Peyer's patch (tissue), 4 donors: ENCODE data around the gene SPACDR.

ENCODE experiments used
- POLR2A ChIP-seq, 2 donors: fragments of 450-650 bp; IDR thresholded peaks; one replicate each; pipeline ENCODE4 v1.5.1; 2017; ENCODE audit warnings: antibody characterized with exemption in 2 of 2, mild to moderate bottlenecking in 2 of 2, moderate library complexity in 2 of 2
- TF ChIP-seq, protein P1 (sequence below), 6 experiments: fragments of 450-650 bp in 4 of 6; fragments of 200-600 bp in 2 of 6; sonication (generic) in 1 of 6; IDR thresholded peaks; one replicate each; pipeline ENCODE4 v1.5.1; 2017 to 2019; ENCODE audit warnings: antibody characterized with exemption in 6 of 6, mild to moderate bottlenecking in 3 of 6, moderate library complexity in 1 of 6

- TF ChIP-seq POLR2A (IDR thresholded peaks at IDR 0.05): no peak
- TF ChIP-seq, protein P1, sequence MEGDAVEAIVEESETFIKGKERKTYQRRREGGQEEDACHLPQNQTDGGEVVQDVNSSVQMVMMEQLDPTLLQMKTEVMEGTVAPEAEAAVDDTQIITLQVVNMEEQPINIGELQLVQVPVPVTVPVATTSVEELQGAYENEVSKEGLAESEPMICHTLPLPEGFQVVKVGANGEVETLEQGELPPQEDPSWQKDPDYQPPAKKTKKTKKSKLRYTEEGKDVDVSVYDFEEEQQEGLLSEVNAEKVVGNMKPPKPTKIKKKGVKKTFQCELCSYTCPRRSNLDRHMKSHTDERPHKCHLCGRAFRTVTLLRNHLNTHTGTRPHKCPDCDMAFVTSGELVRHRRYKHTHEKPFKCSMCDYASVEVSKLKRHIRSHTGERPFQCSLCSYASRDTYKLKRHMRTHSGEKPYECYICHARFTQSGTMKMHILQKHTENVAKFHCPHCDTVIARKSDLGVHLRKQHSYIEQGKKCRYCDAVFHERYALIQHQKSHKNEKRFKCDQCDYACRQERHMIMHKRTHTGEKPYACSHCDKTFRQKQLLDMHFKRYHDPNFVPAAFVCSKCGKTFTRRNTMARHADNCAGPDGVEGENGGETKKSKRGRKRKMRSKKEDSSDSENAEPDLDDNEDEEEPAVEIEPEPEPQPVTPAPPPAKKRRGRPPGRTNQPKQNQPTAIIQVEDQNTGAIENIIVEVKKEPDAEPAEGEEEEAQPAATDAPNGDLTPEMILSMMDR (IDR thresholded peaks at IDR 0.05): no peak
These were observed 3.7 kb upstream of the SPACDR start for GRCh38 chr7:100467638-100468373.
